ENCODE results near the gene FJX1.

The FJX1 gene

GRCh38 chr11:35606206-35606605, 12.1 kb upstream of the FJX1 start:
- no peak for DNase-seq

DNA sequence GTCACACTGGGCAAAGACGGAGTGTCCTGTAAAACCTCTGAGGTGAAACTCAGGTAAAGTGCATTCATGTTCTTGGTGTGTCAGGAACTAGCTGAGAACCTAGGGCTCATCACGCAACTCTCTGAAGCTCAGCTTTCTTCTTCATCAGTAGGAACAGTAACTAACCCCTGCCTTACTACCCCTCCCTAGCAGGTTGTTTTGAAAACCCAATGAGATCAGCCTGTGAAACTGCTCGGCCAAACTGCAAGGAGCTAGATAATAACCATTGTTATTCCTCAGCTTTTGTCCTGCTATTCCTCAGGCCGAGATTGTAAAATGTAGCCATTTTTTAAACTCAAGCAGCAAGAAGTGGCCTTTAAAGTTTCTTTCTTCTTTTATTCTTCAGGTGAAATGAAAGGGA, 9.8 kb upstream of the FJX1 start:
- no peak for DNase-seq

- no peak for DNase-seq
These were observed 8.6 kb upstream of the FJX1 start for GRCh38 chr11:35609656-35610055.

- no peak for DNase-seq
These were observed 7.6 kb upstream of the FJX1 start for GRCh38 chr11:35610631-35611030.

DNA sequence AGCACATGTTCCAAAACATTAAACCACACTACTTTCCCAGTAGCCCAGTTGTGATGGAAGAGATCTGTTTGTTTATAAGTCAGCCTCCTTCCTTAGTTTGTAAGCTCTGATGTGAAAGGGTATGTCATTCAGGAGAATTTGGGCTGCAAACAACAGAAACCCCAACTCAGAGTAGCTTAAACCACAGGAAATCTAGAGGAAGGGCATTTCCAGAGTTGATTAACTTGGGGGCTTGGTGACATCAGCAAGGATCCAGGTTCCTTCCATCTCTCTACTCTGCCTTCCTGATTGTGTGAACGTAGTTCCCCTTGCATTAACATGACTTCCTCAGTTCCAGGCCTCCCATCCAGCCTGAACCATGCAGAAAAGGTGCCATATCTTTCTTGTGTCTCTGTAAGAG, 6.5 kb upstream of the FJX1 start:
- DNase-seq = no peak

DNA sequence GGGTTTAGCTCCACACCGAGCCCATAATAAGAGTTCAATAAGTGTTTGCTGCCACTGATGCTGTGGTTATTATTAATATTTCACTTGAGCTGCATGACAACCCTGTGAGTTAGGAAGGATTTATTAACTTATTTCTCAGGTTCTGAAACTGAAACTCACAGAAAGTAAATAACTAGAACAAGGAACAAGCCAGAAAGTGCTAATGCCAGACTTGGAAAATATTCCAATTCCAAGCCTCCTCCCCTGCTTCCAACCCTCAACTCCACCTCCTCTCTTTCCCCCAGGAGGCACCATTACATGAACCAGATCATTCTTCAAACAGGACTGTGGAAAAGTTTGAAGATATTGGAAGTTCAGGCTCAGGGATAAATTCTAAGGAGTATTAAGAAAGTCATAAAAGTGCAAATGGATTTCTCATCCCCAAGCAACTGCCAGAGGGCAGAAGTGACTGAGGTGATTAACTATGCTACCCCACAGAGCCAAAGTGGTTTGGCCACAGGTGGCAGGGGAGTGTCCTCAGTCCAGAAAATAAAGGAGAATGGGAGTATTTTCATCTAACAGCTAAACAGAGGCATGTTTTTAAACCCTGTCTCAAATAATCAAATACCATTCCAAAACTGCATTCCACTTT, 3.2 kb upstream of the FJX1 start:
- no peak for DNase-seq

DNA sequence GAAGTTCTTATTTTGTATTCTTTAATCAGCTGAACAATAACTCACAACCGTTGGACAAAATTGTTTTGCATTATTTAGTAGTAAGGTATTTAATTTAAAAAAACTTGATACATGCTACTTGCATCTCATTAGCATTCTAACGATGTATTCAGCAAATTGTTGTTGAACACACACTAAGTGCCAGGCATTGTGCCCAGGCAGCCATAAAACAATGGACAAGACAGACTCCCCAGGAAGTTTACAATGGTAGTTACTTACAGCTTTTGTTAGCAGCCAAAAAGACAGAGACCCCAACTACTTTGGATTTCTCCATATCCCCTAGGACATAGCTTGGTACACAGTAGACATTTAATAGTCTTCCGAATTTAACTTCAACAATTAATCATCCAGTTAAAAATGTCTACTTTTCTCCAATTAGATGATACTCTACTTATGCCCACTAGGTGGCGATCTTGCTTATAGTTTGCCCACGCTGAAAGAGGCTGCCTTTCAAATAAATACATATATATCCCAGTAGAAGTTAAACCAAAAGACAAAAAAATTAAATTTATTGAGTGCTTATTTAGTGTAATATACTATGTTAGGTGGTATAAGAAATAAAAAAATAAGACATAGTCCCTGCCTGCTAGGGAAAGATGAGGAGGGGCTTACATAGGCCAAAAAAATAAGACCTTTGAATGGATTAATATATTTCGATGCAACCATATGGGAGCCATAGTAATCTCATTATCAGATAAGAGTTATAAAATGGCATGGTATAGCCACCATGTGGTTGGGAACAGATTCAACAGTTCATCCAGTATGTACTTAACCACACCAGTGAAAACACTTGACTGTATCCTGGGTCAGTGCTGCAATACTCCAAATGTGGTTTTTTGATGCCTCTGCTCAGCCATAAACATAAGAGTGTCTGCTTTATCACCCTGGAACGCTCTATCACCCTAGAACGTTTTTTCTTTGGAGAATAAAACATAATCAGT, 2.0 kb upstream of the FJX1 start:
- peak; percentile 62 for DNase-seq

GRCh38 chr11:35617316-35617686, 959 bp upstream of the FJX1 start:
- DNase-seq = no peak

GRCh38 chr11:35618497-35619115, 346 bp downstream of the FJX1 start:
- no peak for DNase-seq

- DNase-seq = peak; percentile 69
These were observed 1.0 kb downstream of the FJX1 start for GRCh38 chr11:35619116-35619854.

GRCh38 chr11:35619855-35620640, 1.8 kb downstream of the FJX1 start:
- DNase-seq = no peak

DNA sequence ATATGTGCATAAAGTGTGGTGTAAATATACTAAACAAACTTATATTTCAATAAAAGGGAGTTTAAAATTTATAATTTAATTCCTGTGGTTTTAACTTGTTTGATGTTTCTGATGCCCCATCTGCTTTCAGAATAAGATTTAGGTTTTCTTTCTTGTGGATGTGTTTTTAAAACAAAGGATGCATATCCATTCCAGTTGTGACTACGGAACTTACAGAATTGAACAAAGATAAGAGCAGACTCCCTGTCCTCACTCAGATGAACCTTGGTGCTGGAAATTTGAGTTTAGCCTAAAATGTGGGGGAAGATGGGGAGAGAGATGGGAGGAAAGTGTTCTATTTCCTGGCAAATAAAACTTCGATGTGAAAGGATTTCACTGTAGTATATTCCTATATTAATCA, 2.5 kb downstream of the FJX1 start:
- DNase-seq = no peak

- DNase-seq = no peak
These were observed 3.4 kb downstream of the FJX1 start for GRCh38 chr11:35621620-35622019.

DNA sequence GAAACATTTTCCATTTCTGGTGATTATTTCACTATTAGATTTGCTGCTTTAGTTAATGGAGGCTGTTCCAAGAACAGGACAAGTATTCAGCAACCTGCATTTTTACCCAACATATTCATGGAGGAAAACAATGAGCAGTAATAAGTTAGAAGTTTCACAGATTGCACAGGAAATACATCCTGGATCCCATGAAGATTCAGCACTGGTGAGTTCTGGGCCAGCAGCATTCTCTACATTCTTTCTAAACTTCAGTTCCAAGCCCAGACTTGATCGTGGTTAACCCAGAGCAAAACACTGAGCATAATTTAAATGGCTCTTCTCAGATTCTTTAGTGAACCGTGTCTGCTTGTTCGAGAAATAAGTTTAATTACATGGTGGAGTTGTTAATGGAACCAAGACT, 3.8 kb downstream of the FJX1 start:
- DNase-seq = no peak

- DNase-seq = no peak
These were observed 5.4 kb downstream of the FJX1 start for GRCh38 chr11:35623621-35624168.

DNA sequence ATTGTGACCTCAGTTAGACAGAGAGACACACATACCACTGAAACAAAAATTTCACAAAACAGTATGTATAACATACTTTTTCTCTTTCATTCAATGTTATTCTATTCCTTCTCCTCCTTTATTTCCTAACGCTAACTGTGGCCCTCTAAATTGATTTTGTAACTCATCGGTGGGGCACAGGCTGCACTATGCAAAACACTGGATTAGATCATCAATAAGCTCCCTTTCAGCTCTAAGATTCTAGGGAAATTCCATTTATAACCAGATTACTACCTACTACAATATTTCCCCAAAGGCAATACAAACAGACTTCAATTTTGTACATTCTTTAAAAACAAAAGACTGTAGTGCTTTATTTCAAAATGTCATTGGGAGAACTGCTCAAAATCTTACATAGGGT, 6.1 kb downstream of the FJX1 start:
- no peak for DNase-seq

GRCh38 chr11:35624781-35625180, 6.5 kb downstream of the FJX1 start:
- no peak for DNase-seq

GRCh38 chr11:35626501-35626900, 8.2 kb downstream of the FJX1 start:
- no peak for DNase-seq

DNA sequence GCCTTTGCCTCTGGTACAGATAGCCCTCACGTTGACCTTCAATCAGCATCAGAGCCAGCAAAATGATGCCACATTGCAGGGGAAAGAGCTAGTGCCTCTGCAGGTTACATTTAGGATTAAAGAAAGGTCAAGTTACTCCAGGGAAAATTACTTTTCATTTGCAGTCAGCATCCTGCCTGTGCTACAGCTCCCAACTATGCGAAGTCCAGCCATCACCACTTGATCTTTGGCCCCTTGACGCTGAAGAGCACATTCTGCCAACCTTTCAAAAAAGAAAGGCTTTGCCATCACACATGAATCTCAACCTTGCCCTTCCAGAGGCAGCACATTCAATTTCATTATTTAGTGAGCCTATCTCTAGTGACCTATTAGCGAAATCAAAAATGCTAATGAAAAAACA, 11.3 kb downstream of the FJX1 start:
- DNase-seq = no peak

DNA sequence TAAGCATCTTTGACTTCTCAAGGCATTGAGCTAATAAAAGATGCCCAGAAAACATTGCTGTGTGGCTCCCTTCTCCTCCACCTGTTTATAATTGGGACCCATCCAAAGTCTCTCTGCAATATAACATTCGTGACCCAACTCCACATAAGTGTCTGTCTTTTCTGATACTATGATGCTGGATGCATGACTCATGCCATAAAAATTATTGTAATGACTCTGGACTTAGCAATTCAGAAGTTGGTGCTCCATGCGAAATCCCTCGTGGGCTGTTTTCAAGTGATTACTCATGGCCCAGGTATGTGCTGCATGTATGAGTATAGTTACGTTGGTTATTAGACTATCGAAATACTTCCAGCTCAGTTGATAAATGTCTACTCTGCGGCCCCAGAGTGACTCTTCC, 11.7 kb downstream of the FJX1 start:
- no peak for DNase-seq

DNA sequence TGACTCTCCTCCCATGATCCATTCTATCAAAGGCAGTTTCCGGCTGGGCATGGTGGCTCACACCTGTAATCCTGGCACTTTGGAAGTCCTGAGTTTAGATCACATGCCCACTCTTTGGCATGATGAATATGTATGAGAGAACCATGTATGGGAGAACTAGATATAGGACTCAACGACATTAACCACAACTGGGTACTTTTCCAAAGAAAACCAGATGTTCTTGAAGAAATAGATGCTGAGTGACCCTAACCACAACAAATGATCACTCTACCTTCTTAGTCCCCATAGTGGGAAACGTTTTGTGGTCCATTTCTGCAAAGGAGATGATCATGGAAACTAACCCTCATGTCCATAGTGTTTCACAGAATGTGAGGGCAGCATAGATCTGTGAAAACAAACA, 13.6 kb downstream of the FJX1 start:
- no peak for DNase-seq

DNA sequence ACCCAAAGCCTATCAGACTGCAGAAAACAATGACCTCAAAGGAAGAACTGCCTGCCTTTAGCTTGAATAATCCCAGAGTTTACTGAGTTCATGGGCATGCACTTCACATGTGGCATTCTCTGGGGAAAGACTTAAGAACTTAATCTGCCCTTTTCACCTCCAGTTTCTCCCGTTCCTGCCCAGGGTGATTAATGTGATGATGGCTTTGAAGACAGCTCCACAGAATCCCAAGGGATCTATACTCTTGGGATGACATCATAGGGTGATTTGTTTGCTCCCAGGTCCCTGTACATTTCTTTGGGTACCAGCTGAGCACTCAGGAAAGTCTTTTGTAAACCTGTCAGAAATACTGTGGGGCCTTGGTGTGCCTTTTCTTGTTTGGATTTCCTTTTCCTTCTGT, 14.0 kb downstream of the FJX1 start:
- no peak for DNase-seq

All from hematopoietic multipotent progenitor cell treated with erythropoietin and hydrocortisone succinate and interleukin-3 and kit ligand, for 8 days (in vitro differentiated cells).